GM12872 (cell line): ENCODE results near the gene MAP7.

Experiments used
- CTCF ChIP-seq: IDR thresholded peaks from 3 replicates; pipeline ENCODE4 v1.5.1; 2011; ENCODE audit warnings: low read depth, mild to moderate bottlenecking, low read length, moderate library complexity; ENCODE audit not compliant: insufficient read depth

MAP7 gene

GRCh38 chr6:136510782-136511181, 39.4 kb downstream of the MAP7 start:
- TF ChIP-seq CTCF = no peak

DNA sequence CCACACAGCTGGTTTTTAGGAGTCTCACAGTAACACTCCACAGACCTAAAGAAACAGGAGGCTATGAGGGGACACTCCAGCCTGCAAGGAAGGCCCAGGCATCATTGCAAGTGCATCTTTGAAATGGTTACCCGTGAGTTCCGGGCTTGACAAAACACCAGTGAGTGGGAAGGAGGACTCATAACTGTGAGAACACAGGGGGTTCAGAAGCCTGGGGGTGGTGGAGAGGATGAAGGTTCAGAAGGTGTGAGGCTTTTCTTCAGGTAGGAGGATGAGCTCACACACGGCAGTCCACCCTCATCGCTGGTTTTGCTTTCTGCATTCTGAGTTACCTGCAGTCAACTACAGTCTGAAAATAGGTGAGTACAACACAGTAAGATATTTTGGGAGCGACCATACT, 39.9 kb downstream of the MAP7 start:
- TF ChIP-seq CTCF = no peak

DNA sequence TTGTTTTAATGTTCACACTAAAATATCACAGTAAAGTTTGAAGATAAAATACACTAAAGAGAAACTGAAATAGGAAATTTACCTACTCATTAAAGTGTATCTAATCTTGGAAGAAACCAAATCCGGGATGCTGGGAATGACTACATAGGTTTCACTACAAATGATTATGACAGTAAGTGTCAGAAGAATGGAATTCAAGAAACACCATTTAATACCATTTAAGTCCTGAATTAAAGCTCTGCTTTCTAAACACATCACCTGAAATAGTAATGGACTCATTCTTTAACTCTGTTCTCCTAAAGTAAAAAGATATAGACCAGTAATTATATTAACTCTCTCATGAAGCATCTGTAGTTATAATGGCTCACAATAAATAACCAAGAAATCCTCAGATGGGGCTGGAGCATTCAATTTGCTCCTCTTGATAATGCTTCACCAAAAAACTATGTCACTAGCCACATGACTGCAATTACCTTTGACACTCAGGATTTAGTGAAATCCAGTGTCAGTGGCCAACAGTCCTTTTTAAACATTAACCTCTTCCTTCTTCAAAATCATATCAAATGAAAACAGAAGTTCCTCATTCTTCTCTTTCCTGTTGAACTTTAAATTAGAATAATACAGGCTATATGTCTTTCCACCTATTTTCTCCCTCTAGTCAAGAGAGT, 41.4 kb downstream of the MAP7 start:
- TF ChIP-seq CTCF = no peak

DNA sequence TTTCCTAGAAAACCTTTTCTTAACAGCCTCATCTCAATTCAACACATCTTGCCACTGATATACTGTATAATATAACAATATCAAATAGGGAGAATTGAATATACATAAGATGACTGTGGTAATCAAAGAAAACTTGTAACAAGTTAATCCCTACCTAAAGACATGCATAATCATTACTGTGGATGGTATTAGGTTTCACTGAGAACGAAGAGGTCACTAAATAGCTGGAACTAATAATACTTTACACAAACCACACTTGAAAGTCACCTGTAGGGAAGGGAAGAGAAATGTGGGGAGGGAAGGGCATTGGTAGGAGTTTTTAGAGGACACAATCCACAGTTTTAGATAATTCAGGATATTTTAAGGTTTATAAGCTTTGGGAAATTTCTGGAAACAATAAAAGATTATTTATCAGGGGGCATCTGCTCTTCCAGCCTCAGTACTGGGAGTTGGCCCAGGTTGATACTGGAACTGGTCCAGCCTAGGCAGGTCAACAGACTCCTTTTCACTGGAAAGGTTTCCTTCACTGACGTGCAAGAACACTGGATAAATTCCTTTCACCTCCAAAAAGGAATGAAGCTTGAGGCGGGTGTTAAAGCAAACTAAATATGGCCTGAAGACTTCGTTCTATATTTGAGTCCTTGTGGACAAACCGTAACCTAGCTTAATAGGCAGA, 44.0 kb downstream of the MAP7 start:
- TF ChIP-seq CTCF = no peak

DNA sequence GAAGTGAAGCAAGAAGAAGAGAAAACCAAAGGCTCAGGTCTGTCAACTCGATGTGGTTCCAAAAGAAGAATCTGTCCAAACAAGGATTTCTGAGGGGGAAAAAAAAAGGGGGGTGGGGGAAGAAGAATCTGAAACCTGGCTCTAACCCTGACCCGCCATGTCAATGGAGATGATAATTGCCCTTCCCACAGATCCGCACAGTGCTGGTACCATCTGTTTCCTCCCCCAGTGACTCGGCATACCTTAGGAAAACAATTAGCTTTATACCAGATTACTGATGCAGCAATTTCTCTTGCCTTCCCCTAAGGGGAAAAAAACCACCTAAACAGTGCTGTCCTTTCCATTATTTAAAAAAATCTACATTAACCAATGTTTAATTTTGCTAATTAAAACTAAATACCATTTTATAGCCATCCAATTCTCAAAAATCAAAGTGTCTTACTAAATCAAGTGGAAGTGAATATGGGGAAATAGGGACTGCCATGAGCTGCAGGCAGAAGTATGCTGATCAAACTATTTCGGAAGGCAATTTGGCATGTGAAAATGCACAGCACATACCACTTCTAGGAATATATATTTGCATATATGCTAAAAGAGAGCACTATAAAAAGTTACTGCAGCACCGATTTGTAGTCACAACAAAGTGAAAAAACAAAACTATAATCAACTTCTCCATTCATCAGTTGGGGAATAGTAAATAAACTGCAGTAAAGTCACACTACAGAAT, 46.8 kb downstream of the MAP7 start:
- TF ChIP-seq CTCF = no peak

- no peak for TF ChIP-seq CTCF
These were observed 47.4 kb downstream of the MAP7 start for GRCh38 chr6:136502786-136503185.

GRCh38 chr6:136501514-136501913, 48.7 kb downstream of the MAP7 start:
- TF ChIP-seq CTCF = no peak
